Amygdala (tissue), 56 donors: ENCODE data around the gene WDFY1.

Source experiments
- DNase-seq, 56 donors: peaks; one replicate each; lab custom pipeline; 2025; lab: John Stamatoyannopoulos, UW

The WDFY1 gene

GRCh38 chr2:223865124-223865523, 80.0 kb downstream of the WDFY1 start:
- no peak for DNase-seq

- DNase-seq, result no peak
These were observed 81.6 kb downstream of the WDFY1 start for GRCh38 chr2:223863491-223863890.

- no peak for DNase-seq
These were observed 84.1 kb downstream of the WDFY1 start for GRCh38 chr2:223860809-223861738.

- DNase-seq, result no peak
These were observed 86.1 kb downstream of the WDFY1 start for GRCh38 chr2:223859070-223859469.

GRCh38 chr2:223856584-223856983, 88.6 kb downstream of the WDFY1 start:
- no peak for DNase-seq

GRCh38 chr2:223856021-223856420, 89.1 kb downstream of the WDFY1 start:
- no peak for DNase-seq

- DNase-seq, result no peak
These were observed 89.7 kb downstream of the WDFY1 start for GRCh38 chr2:223855426-223855825.

- DNase-seq, result no peak
These were observed 90.4 kb downstream of the WDFY1 start for GRCh38 chr2:223854741-223855140.

GRCh38 chr2:223853425-223853837, 91.7 kb downstream of the WDFY1 start:
- DNase-seq, result no peak

- no peak for DNase-seq
These were observed 92.8 kb downstream of the WDFY1 start for GRCh38 chr2:223852281-223852795.

GRCh38 chr2:223847410-223847809, 97.7 kb downstream of the WDFY1 start:
- DNase-seq, result no peak

GRCh38 chr2:223846515-223846914, 98.6 kb downstream of the WDFY1 start:
- DNase-seq, result no peak

- DNase-seq, result no peak
These were observed 103.5 kb downstream of the WDFY1 start for GRCh38 chr2:223841436-223842190.

- peak in 41 of 56 donors; percentile 2 to 63 (median 30) for DNase-seq
These were observed 107.7 kb downstream of the WDFY1 start, which contains the start of gene AP1S3 for GRCh38 chr2:223837287-223838061. TSS of gene AP1S3 (minus strand) at chr2:223837582. CDS start at chr2:223837450, 132 bp downstream.

GRCh38 chr2:223835701-223836532, 109.2 kb downstream of the WDFY1 start:
- peak in 2 of 56 donors; percentile 1 for DNase-seq

- DNase-seq, result no peak
These were observed 110.7 kb downstream of the WDFY1 start for GRCh38 chr2:223834431-223834830.

- peak in 1 of 56 donors; percentile 4 for DNase-seq
These were observed 112.8 kb downstream of the WDFY1 start for GRCh38 chr2:223832241-223832903.

GRCh38 chr2:223829128-223829527, 116.0 kb downstream of the WDFY1 start:
- no peak for DNase-seq

- no peak for DNase-seq
These were observed 116.8 kb downstream of the WDFY1 start for GRCh38 chr2:223828314-223828713.
